Stimulated activated memory B cell treated with anti-CD40 and anti-IgM and Interleukin-4, amounts not matched to agents 10 μg/mL and 1 μg/mL and 100 μg/mL, for 72 hours (primary cell): ENCODE results near the gene DLGAP1.

ENCODE experiments used
- ATAC-seq: fragments of 150-1000 bp; cut with Tn5 transposase; 2 replicates; pipeline ENCODE4 v1.10.0; 2021
- H3K27ac Mint-ChIP-seq: one replicate; pipeline ENCODE4 v1.8.0; 2022; ENCODE audit warnings: mild to moderate bottlenecking, mixed read lengths
- H3K27me3 Mint-ChIP-seq: one replicate; pipeline ENCODE4 v1.8.0; 2022; ENCODE audit warnings: mixed read lengths
- H3K36me3 Mint-ChIP-seq: one replicate; pipeline ENCODE4 v1.8.0; 2022; ENCODE audit warnings: mixed read lengths
- H3K4me1 Mint-ChIP-seq: one replicate; pipeline ENCODE4 v1.8.0; 2022; ENCODE audit warnings: mixed read lengths
- H3K4me3 Mint-ChIP-seq: one replicate; pipeline ENCODE4 v1.8.0; 2022; ENCODE audit warnings: mild to moderate bottlenecking, moderate library complexity, mixed read lengths
- H3K9me3 Mint-ChIP-seq: one replicate; pipeline ENCODE4 v1.8.0; 2022; ENCODE audit warnings: mixed read lengths

DLGAP1 gene

DNA sequence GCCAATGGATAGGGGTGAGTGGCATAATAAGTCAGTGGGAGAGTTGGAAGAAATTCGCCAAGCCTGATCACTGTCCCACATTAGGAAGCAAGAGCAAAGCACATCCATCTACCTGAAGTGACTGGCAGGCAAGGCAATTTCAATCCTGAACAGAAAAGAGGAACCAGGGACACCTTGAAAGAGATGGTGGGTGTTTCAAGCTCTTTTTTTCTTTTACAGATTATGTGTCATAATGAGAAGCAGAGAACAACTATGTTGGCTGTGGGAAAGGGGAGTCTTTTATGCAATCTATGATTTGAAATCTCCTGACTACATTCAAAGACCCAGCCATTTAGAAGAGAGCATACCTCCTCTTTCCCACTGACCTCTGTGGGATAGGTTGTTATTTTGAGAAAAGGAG lies 941.6 kb downstream of the DLGAP1 start:
- Mint-ChIP-seq H3K4me3 (no peak overlapping the region), H3K4me1 (peaks cover 21% of the 10 kb centered on the region), H3K27ac (peak overlapping the region; percentile 17), H3K27me3 (no peaks in the 10 kb centered on the region), H3K36me3 (no peaks in the 10 kb centered on the region), H3K9me3 (no peaks in the 10 kb centered on the region)
- ATAC-seq: peak; percentile 83

DNA sequence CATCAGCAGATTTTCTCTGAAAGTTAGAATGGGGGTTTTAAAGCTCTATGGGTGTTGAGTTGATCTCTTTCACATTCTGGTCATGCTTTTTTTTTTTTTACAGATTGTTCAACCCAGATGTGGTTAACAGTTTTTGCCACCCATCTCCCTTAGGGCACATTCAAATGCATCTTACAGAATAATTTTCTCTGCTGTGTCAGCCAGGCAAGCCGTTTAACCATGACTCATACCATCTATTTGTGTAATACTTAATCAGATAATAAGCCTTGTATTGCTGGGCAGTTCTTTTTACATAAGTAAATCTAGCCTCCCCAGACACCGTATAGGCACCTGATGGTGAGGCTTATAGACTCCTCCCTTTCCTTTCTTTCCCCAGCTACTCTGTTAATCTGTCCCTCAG lies 943.1 kb downstream of the DLGAP1 start:
- Mint-ChIP-seq H3K27ac (no peak overlapping the region), H3K36me3 (no peaks in the 10 kb centered on the region), H3K4me3 (no peak overlapping the region), H3K9me3 (no peaks in the 10 kb centered on the region), H3K27me3 (no peaks in the 10 kb centered on the region), H3K4me1 (peaks cover 21% of the 10 kb centered on the region)
- ATAC-seq: no peak

DNA sequence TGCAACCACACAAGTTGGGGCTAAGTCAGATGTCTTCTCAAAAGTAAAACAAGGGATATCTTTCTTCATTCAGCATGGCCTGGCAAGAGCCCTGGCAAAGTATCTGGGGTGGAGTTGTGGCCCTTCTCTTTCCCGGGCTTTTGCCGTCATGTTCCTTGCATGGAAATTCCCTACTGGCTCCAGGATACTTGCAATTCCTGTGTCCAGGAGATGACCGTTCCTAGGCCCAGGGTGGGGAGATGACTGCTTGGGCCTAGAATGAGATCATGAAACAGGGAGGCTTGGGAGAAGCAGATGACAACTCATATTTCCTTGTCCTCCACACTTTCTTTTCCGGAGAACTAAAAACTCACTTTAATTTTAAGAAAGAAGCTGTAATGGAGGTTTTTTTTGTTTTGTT lies 944.2 kb downstream of the DLGAP1 start:
- Mint-ChIP-seq H3K36me3 (no peaks in the 10 kb centered on the region), H3K4me1 (peaks cover 21% of the 10 kb centered on the region), H3K27me3 (no peaks in the 10 kb centered on the region)

DNA sequence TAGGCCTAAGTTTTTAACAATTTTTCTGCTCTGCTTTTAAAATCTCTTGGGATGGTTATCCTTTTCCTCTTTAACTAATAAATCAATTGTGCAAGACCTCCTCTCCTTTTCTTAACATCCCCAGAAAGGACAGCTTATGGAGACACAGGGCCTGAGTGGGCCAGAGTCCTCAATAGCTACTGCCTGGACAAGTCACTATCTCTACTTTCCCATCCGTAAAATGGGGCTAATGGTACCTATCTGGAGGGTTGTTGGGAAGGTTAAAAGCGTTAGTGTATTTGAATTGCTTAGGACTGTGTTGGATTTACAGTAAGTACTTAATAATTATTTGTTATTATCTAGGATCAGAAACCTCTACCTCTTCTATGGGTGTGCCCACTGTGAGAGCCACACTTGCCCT lies 945.1 kb downstream of the DLGAP1 start:
- H3K27ac Mint-ChIP-seq: no peak overlapping the region
- no peak for ATAC-seq
- H3K9me3 Mint-ChIP-seq: no peaks in the 10 kb centered on the region
- H3K36me3 Mint-ChIP-seq: no peaks in the 10 kb centered on the region
- H3K4me1 Mint-ChIP-seq: peaks cover 21% of the 10 kb centered on the region
- H3K27me3 Mint-ChIP-seq: no peaks in the 10 kb centered on the region
- no peak overlapping the region for H3K4me3 Mint-ChIP-seq

More for the DNA sequence above, 944.2 kb downstream of the DLGAP1 start:
- H3K27ac Mint-ChIP-seq: no peak overlapping the region
- no peaks in the 10 kb centered on the region for H3K9me3 Mint-ChIP-seq
- ATAC-seq: no peak
- H3K4me3 Mint-ChIP-seq: no peak overlapping the region

DNA sequence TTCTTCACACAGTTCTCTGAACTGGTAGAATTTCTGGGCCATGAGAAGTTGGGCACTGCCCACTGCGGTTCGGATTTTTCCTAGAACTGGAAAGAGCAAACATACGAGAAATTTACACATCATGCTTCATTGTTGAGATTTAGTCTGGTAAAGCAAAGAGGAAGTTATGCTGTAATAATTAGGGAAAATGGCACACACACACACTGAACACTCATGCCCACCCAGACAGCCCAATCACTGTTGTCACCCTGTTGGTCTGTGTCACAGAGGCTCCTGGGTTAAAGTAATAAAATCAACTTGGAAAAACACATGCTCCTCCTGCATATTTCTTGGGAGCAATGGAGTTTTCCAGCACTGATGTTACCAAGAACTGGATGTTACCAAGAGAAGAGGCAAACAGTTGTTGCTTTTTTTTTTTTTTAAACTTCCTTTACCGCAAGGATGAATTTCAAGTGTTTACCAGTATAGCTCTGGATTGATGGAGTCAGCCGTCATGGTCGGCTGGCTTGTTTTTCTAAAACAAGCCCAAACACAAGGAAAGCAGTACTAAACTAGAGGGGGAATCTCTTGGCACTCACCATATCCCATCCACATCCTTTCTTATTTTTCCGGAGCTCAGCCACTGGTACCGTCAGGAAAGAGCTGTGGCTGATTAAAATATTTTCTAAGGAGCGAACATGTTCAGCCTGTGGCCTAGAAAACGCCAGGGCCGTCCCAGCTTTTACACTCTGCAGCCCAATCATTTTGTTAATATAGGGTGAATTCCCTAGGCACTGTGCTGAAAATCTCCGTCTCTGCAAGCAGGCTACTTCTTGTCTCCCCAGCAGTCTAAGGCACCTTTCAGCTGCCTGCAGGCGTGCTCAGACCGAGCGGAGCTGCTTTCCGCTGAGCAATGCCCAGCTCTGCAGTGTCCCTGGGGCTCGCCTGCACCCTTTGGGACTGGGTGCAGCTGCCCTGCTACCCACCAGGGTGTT lies 946.2 kb downstream of the DLGAP1 start:
- Mint-ChIP-seq H3K4me1 (peaks cover 16% of the 10 kb centered on the region), H3K27me3 (no peaks in the 10 kb centered on the region), H3K27ac (no peak overlapping the region), H3K36me3 (no peaks in the 10 kb centered on the region), H3K4me3 (no peak overlapping the region), H3K9me3 (no peaks in the 10 kb centered on the region)
- ATAC-seq: no peak

DNA sequence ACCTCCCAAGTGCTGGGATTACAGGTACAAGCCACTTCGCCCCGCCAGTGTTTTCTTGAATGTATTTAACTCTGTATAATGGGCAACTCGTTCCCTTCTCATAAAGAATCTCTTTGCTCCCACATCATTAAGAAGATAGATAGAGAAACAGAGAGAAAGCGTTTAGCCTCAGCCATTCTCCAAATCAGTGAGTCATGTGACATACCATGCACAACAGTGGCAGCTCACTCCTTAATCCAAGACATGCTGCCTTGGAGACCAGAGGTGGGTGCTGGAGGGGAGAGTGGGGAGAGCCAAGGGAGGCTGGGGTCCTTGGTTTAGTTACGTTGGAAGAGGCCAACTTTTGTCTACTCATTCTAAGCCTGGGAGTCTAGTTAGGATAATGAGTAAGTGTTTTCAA lies 950.5 kb downstream of the DLGAP1 start:
- Mint-ChIP-seq H3K4me1 (peaks cover 3% of the 10 kb centered on the region), H3K9me3 (no peaks in the 10 kb centered on the region), H3K4me3 (no peak overlapping the region), H3K27me3 (peaks cover 6% of the 10 kb centered on the region), H3K27ac (no peak overlapping the region), H3K36me3 (no peaks in the 10 kb centered on the region)
- no peak for ATAC-seq

DNA sequence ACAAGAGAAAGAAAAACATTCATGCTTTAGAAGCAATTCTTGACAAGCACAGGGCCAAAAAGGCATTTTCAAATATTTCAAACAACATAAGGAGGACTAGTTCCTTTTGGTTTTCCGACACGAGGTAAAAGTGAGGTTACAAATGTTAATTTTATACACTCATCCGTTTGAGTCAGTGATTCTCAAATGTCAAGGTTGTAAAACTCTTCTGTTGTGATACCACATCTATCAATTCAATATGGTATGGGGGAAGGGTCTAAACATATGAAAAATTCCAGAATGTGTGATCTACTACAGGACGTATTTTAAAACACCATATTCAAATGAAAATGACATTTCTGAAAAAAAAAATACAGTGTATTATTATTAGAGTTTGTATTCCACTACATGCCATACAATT lies 952.5 kb downstream of the DLGAP1 start:
- Mint-ChIP-seq H3K4me1 (peaks cover 16% of the 10 kb centered on the region), H3K27ac (no peak overlapping the region), H3K9me3 (no peaks in the 10 kb centered on the region), H3K4me3 (no peak overlapping the region), H3K27me3 (peaks cover 20% of the 10 kb centered on the region), H3K36me3 (no peaks in the 10 kb centered on the region)
- no peak for ATAC-seq

DNA sequence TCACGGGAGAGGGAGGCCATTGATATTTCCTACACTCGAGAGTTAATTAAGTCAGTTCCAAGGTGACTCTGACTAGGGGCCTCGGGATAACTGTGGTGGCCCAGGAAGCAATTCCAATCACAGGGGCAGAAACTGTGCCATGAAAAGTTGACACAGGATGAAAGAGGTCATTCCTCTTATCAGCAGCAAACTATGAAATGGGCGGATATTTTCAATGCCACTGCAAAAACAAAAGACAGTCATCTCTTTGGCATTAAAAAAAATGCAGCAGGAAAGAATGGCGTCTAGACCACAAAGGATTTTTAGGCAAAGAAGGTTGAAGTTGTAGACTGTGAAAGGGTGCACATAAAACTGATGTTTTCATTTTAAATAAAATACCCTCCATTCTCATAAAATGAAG lies 955.1 kb downstream of the DLGAP1 start:
- H3K9me3 Mint-ChIP-seq: no peaks in the 10 kb centered on the region
- H3K27me3 Mint-ChIP-seq: peaks cover 20% of the 10 kb centered on the region
- H3K4me3 Mint-ChIP-seq: no peak overlapping the region
- H3K27ac Mint-ChIP-seq: no peak overlapping the region
- H3K4me1 Mint-ChIP-seq: peaks cover 16% of the 10 kb centered on the region
- H3K36me3 Mint-ChIP-seq: no peaks in the 10 kb centered on the region
- ATAC-seq: no peak

DNA sequence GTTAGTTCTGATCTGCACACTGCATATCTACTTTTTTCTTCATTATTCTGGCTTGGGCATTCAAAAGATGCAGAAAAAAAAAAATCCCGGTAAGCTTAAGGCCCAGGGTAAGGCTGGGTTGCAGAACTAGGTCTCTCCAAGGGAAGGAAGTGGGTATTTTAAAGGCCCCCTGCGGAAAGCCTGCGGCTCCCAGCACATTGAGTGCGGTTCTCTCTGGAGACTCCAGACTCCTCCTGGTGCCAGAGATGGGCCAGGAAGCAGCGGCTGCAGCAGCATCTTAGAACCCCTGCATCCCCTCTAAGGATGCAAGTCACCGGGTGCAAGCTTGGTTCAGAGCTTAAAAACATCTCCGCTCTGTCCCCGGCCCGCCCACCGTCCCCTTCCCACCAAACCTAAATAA lies 955.6 kb downstream of the DLGAP1 start:
- H3K36me3 Mint-ChIP-seq: no peaks in the 10 kb centered on the region
- no peaks in the 10 kb centered on the region for H3K9me3 Mint-ChIP-seq
- H3K27ac Mint-ChIP-seq: peak overlapping the region; percentile 78
- peak overlapping the region; percentile 84 for H3K4me3 Mint-ChIP-seq
- peaks cover 20% of the 10 kb centered on the region for H3K4me1 Mint-ChIP-seq
- ATAC-seq: no peak
- peaks cover 20% of the 10 kb centered on the region for H3K27me3 Mint-ChIP-seq

DNA sequence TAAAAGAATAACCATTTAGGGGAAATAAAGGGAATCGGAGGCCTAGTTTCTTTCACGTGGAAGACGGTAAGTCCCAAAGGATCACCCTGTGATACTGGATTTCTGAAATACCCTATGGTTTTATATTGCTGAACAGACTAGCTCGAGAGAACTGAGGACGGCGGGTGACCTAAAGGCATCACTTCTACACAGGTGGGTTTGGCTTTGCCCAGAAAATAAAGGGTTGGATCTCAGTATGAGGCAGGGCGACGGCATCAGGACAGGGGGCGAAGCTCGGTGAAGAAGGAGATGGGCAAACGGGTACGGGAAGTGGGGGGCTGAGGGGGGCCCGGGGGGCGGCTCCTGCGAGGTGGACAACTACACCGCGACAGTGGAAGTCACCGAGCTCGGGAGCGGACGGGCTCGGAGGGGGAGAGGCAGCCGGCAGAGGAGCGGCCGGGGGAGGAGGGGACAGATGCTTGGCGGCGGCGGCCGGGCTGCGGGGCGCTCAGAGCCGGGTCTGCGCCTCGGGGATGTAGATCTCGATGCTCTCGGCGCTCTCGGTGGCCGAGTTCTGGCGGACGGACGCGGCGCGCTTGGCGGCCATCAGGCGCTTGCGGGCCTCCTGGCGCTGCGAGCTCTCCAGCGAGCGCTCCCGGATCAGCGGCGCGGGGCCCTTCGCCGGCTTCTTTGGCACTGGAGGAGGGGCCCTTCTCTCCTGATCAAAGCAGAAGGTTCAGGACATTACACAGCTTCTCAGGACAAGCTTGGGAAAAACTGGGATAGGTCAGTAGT lies 956.2 kb downstream of the DLGAP1 start:
- Mint-ChIP-seq H3K9me3 (no peaks in the 10 kb centered on the region), H3K27me3 (peaks cover 20% of the 10 kb centered on the region), H3K36me3 (no peaks in the 10 kb centered on the region), H3K4me3 (peak overlapping the region; percentile 84), H3K27ac (peak overlapping the region; percentile 78), H3K4me1 (peaks cover 26% of the 10 kb centered on the region)
- ATAC-seq: peak; percentile 67

DNA sequence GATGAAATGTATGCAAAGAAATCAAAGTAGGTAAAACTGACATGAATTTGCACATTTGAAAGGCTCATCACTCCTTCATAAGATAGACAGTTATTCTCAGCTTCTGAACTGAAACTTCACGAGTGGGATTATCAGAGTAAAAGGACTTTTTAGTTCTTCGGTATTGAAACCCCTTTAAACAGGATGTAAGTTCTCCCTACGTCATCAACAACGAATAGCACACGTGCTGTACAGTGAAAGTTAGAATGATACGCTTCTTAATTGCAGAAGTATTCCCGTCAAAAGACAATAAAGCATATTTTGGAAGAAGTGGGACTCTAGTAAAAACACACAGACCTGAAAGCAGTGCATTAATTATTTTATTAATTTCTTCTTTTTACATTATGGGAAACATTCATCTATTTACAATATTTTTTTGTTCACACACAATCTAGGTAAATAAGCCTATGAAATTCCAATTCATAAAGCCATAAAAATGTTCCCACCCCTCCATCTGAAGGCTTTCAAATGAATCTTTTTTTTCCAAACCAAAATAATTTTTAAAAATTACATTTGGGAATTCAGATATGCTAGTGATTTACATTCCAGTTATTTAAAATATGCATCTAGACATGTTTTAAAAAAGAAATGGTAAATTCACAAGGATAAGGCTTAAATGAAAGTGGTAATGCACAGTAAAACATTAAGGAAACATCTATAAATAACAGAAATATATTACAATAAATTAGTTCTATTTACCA lies 959.2 kb downstream of the DLGAP1 start:
- H3K4me1 Mint-ChIP-seq: peaks cover 40% of the 10 kb centered on the region
- no peak overlapping the region for H3K4me3 Mint-ChIP-seq
- no peaks in the 10 kb centered on the region for H3K36me3 Mint-ChIP-seq
- peak; percentile 69 for ATAC-seq
- no peaks in the 10 kb centered on the region for H3K9me3 Mint-ChIP-seq
- H3K27me3 Mint-ChIP-seq: peaks cover 20% of the 10 kb centered on the region
- no peak overlapping the region for H3K27ac Mint-ChIP-seq

DNA sequence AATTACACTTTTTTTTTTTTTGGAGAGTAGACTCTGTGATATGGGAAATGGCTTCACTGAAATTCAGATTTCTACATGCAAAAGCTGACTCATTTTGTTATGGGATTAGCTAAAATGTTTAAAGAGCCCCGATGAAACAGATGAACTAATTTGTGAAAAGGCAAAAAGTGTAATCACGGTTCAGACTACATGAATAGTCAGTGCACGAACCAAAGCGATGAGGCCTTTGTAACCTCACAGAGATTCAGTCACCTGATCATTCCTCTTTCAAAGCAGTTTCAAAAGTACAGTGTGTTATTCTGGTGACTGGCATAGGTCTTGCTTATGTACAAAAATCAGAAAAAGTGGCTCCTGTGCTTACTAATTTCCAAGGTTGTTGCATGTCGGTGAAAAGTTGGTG lies 960.5 kb downstream of the DLGAP1 start:
- H3K27ac Mint-ChIP-seq: peak overlapping the region; percentile 84
- H3K4me1 Mint-ChIP-seq: peaks cover 43% of the 10 kb centered on the region
- no peak overlapping the region for H3K4me3 Mint-ChIP-seq

DNA sequence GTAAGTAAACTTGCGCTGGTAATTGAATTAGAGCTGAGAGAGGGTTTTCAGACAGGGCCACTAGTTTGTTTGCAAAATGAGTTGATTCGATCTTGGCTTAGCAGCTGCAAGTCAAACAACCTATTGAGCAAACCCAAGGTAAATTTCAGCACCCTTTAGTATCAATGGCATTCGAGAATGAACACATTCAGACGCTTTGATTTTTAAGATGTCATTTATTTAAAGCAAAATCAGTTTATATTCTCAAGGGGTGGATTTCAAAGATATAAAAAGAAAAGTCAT lies 960.9 kb downstream of the DLGAP1 start:
- Mint-ChIP-seq H3K27me3 (peaks cover 9% of the 10 kb centered on the region), H3K4me1 (peaks cover 41% of the 10 kb centered on the region), H3K27ac (peak overlapping the region; percentile 84), H3K36me3 (no peaks in the 10 kb centered on the region), H3K4me3 (peak overlapping the region; percentile 78), H3K9me3 (no peaks in the 10 kb centered on the region)
- no peak for ATAC-seq

More for the DNA sequence above, 960.5 kb downstream of the DLGAP1 start:
- peaks cover 13% of the 10 kb centered on the region for H3K27me3 Mint-ChIP-seq
- no peaks in the 10 kb centered on the region for H3K9me3 Mint-ChIP-seq
- ATAC-seq: no peak
- H3K36me3 Mint-ChIP-seq: no peaks in the 10 kb centered on the region

DNA sequence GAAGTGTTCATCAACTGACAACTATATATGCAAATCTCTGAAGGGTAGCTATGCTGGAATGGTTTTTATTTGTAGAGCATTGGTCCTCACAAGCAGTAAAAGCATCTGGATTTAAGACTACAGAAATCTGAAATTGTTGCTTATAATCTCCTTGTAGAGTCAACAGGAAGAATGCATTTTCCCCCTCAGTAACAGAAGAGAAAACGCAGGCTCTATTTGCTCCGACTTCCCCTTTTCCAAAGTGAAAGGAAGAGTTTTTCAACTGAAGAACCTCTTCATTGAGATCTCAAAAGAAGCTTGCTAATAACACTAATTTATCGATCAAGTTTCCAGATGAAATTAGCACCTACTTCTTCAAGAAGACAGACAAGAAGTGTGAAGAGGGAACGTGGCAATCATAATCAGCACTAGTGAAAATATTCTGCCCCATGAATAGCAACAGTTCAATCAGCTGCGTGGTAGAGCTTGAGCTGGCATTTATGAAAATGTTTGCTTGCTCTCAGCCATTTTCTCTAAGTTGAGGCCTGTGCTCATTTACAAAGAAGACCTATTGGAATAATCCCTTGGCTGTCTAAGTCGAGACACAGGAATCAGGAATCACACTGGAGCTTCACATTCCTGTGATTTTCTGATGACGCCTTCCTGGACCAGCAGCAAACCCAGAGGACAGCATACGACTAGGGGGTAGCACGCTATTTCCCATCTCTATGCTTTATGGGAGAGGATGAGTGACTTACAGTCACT lies 961.4 kb downstream of the DLGAP1 start:
- peaks cover 37% of the 10 kb centered on the region for H3K4me1 Mint-ChIP-seq
- H3K4me3 Mint-ChIP-seq: peak overlapping the region; percentile 78
- H3K27ac Mint-ChIP-seq: peak overlapping the region; percentile 84
- H3K36me3 Mint-ChIP-seq: no peaks in the 10 kb centered on the region
- peaks cover 4% of the 10 kb centered on the region for H3K27me3 Mint-ChIP-seq
- ATAC-seq: peak; percentile 56
- H3K9me3 Mint-ChIP-seq: no peaks in the 10 kb centered on the region

DNA sequence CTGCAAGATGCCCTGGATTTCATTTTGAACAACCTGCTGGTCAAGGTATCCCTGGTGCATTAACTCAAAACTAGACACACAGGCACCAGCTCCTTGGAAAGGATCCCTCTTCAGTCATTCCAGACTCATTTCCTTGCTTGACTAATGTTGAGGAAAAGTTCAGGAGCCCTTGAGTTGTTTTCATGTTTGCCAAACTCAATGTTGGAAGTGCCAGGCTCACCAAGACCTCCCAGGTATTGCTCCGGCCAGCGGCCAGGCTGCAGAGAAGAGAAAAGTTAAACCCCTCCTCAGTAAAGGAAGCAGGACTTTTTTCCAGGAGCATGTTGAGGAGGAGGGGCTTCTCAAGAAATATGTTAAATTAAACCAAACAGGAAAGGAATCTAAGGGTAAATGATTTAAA lies 962.4 kb downstream of the DLGAP1 start:
- Mint-ChIP-seq H3K36me3 (no peaks in the 10 kb centered on the region), H3K4me3 (no peak overlapping the region), H3K27me3 (no peaks in the 10 kb centered on the region), H3K4me1 (peaks cover 33% of the 10 kb centered on the region), H3K27ac (peak overlapping the region; percentile 84), H3K9me3 (no peaks in the 10 kb centered on the region)
- no peak for ATAC-seq
